A549 (cell line): ENCODE data around the gene SPANXN4.

Experiments used
- CEBPB ChIP-seq, 2 experiments: fragments of >200 bp in 1 of 2; sonication (Bioruptor Twin) in 1 of 2; formaldehyde crosslinking in 1 of 2; IDR thresholded peaks; 2 replicates each; pipeline ENCODE4 v1.6.1; 2012 to 2016
- EHMT2 ChIP-seq: fragments of 200-600 bp; sonication (generic); IDR thresholded peaks from 2 replicates; pipeline ENCODE4 v1.6.1; 2016; ENCODE audit warnings: antibody characterized with exemption, low read depth, mild to moderate bottlenecking, moderate library complexity
- EP300 ChIP-seq, 2 experiments: fragments of >200 bp; sonication (Bioruptor Twin); formaldehyde crosslinking; IDR thresholded peaks; 2 replicates in 1 of 2; 3 replicates in 1 of 2; pipeline ENCODE4 v1.6.1; 2016 to 2017
- KDM1A ChIP-seq: fragments of 200-600 bp; sonication (generic); IDR thresholded peaks from 2 replicates; pipeline ENCODE4 v1.6.1; 2016; ENCODE audit warnings: low read depth, mild to moderate bottlenecking
- KDM5A ChIP-seq: fragments of 200-600 bp; sonication (generic); IDR thresholded peaks from 2 replicates; pipeline ENCODE4 v1.6.1; 2016; ENCODE audit warnings: antibody characterized with exemption, mild to moderate bottlenecking
- PHF8 ChIP-seq: fragments of 200-600 bp; sonication (generic); IDR thresholded peaks from 2 replicates; pipeline ENCODE4 v1.6.1; 2016; ENCODE audit warnings: low read depth, mild to moderate bottlenecking, antibody characterized with exemption, moderate library complexity, borderline replicate concordance
- POLR2AphosphoS2 ChIP-seq: conservative IDR thresholded peaks from 2 replicates; pipeline ENCODE4 v1.6.1; 2012; ENCODE audit warnings: low read length, improper control_type of control experiment, inconsistent platforms
- RFX5 ChIP-seq: fragments of 450-650 bp; IDR thresholded peaks from 2 replicates; pipeline ENCODE4 v1.7.1; 2014; ENCODE audit warnings: antibody characterized with exemption, mild to moderate bottlenecking, moderate library complexity
- ZC3H11A ChIP-seq: fragments of 450-650 bp; IDR thresholded peaks from 2 replicates; pipeline ENCODE4 v1.6.1; 2014; ENCODE audit warnings: antibody characterized with exemption, mild to moderate bottlenecking
- ZSCAN20 ChIP-seq: fragments of 250-450 bp; sonication (Bioruptor Pico); IDR thresholded peaks from 2 replicates; pipeline ENCODE4 v1.8.0; 2022; ENCODE audit warnings: mild to moderate bottlenecking, moderate library complexity
- TF ChIP-seq, protein P1 (sequence below): fragments of >200 bp; sonication (Bioruptor Twin); formaldehyde crosslinking; IDR thresholded peaks from 3 replicates; pipeline ENCODE4 v1.5.1; 2016
- TF ChIP-seq, protein P2 (sequence below): fragments of 250-450 bp; sonication (Bioruptor Pico); IDR thresholded peaks from 2 replicates; pipeline ENCODE4 v1.5.0; 2020; ENCODE audit warnings: low read depth, mild to moderate bottlenecking, moderate library complexity
- TF ChIP-seq, protein P3 (sequence below): IDR thresholded peaks from 2 replicates; pipeline ENCODE4 v1.6.1; 2012

DNA sequence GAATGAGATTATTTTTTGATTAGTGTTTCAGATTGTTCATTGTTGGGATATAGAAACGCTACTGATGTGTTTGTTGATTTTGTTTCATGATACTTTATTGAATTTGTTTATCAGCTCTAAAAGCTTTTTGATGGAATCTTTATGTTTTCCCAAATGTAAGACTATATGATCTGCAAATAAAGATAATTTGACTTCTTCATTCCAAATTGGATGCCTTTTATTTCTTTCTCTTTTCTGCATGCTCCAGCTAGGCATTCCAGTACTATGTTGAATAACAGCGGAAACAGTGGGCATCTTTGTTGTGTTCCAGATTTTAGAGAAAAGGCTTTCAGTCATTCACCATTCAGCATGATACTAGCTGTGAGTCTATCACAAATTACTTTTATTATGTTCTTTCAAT lies 21.8 kb downstream of the SPANXN4 start:
- TF ChIP-seq, protein P1, sequence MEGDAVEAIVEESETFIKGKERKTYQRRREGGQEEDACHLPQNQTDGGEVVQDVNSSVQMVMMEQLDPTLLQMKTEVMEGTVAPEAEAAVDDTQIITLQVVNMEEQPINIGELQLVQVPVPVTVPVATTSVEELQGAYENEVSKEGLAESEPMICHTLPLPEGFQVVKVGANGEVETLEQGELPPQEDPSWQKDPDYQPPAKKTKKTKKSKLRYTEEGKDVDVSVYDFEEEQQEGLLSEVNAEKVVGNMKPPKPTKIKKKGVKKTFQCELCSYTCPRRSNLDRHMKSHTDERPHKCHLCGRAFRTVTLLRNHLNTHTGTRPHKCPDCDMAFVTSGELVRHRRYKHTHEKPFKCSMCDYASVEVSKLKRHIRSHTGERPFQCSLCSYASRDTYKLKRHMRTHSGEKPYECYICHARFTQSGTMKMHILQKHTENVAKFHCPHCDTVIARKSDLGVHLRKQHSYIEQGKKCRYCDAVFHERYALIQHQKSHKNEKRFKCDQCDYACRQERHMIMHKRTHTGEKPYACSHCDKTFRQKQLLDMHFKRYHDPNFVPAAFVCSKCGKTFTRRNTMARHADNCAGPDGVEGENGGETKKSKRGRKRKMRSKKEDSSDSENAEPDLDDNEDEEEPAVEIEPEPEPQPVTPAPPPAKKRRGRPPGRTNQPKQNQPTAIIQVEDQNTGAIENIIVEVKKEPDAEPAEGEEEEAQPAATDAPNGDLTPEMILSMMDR = no peak
- TF ChIP-seq ZSCAN20 (CRISPR knock-in tag) (no peak), KDM5A (no peak), ZC3H11A (no peak), PHF8 (no peak), RFX5 (no peak), KDM1A (no peak), POLR2AphosphoS2 (no peak), CEBPB (IDR thresholded peaks at IDR 0.05) (no peak), EHMT2 (no peak), EP300 (IDR thresholded peaks at IDR 0.05) (no peak)
- TF ChIP-seq, protein P2, sequence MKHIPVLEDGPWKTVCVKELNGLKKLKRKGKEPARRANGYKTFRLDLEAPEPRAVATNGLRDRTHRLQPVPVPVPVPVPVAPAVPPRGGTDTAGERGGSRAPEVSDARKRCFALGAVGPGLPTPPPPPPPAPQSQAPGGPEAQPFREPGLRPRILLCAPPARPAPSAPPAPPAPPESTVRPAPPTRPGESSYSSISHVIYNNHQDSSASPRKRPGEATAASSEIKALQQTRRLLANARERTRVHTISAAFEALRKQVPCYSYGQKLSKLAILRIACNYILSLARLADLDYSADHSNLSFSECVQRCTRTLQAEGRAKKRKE (CRISPR knock-in tag) = no peak
- TF ChIP-seq, protein P3, sequence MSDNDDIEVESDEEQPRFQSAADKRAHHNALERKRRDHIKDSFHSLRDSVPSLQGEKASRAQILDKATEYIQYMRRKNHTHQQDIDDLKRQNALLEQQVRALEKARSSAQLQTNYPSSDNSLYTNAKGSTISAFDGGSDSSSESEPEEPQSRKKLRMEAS = no peak
